Cardiac fibroblast (primary cell): ENCODE data around the gene FAM3D.
A peak's percentile ranks its signal among the peaks of the same experiment; 100 is the strongest.

Source experiments
- DNase-seq, 2 donors: peaks; one replicate each; pipeline versions ENCODE4 v3.0.0 to v3.0.0-alpha.2; 2010; ENCODE audit warnings: low read depth in 2 of 2
- H3K4me3 ChIP-seq, 2 donors: replicated peaks in 1 of 2; 1 replicate in 1 of 2; 2 replicates in 1 of 2; pipeline ENCODE4 v1.5.1; 2011; ENCODE audit warnings: low read depth in 2 of 2, low read length in 2 of 2, mild to moderate bottlenecking in 2 of 2, moderate library complexity in 1 of 2
- CTCF ChIP-seq: IDR thresholded peaks from one replicate; pipeline ENCODE4 v1.5.1; 2011; ENCODE audit warnings: low read depth, mild to moderate bottlenecking, low read length, inconsistent platforms

The FAM3D gene

GRCh38 chr3:58692484-58692883 lies 25.9 kb upstream of the FAM3D start:
- DNase-seq: no peak
- H3K4me3 ChIP-seq: no peak overlapping the region
- TF ChIP-seq CTCF: no peak

- no peak overlapping the region for H3K4me3 ChIP-seq
- TF ChIP-seq CTCF: no peak
- DNase-seq: peak; percentile 2 to 36
These were observed 25.4 kb upstream of the FAM3D start for GRCh38 chr3:58691997-58692396.

GRCh38 chr3:58690490-58690889 lies 23.9 kb upstream of the FAM3D start:
- TF ChIP-seq CTCF: no peak
- DNase-seq: no peak
- no peak overlapping the region for H3K4me3 ChIP-seq

- TF ChIP-seq CTCF: no peak
- no peak for DNase-seq
- H3K4me3 ChIP-seq: no peak overlapping the region
These were observed 22.0 kb upstream of the FAM3D start for GRCh38 chr3:58688574-58688973.

GRCh38 chr3:58686847-58687246 lies 20.3 kb upstream of the FAM3D start:
- no peak overlapping the region for H3K4me3 ChIP-seq
- no peak for DNase-seq
- no peak for TF ChIP-seq CTCF

GRCh38 chr3:58685641-58686040 lies 19.1 kb upstream of the FAM3D start:
- no peak for DNase-seq
- TF ChIP-seq CTCF: no peak
- no peak overlapping the region for H3K4me3 ChIP-seq

GRCh38 chr3:58683466-58683865 lies 16.9 kb upstream of the FAM3D start:
- peak in 1 of 2 donors; percentile 58 for DNase-seq
- TF ChIP-seq CTCF: no peak
- no peak overlapping the region for H3K4me3 ChIP-seq
